ENCODE data around the gene SLC6A18. TPM values are rescaled to one million over a fixed set of nuclear protein-coding genes. Genes with fewer than 3 reads are reported as not detected.
"Not testable (repeated sequence)": the region's sequence is repeated elsewhere in the genome, so short reads cannot be mapped to it uniquely, and the experiment has no call there.

The SLC6A18 gene
- total RNA-seq, 1 donor from 2014 or later, result not detected

GRCh38 chr5:1282131-1282992 lies 57.2 kb downstream of the SLC6A18 start:
- Histone ChIP-seq H3K36me3 (ENCODE audit: control insufficient read depth, insufficient read depth, low read length) (no peaks in the 10 kb centered on the region), H3K27me3 (ENCODE audit: control insufficient read depth, insufficient read depth, low read length) (no peaks in the 10 kb centered on the region), H3K4me3 (ENCODE audit: low read depth, low read length) (no peak overlapping the region)
- no peak for DNase-seq (ENCODE audit: low read depth)
- TF ChIP-seq CTCF (IDR thresholded peaks at IDR 0.05; ENCODE audit: insufficient read depth, low read length, poor library complexity, severe bottlenecking), result no peak

- not testable (repeated sequence) for H3K4me3 ChIP-seq (ENCODE audit: low read depth, low read length); DNase-seq (ENCODE audit: low read depth); H3K36me3 ChIP-seq (ENCODE audit: control insufficient read depth, insufficient read depth, low read length); H3K27me3 ChIP-seq (ENCODE audit: control insufficient read depth, insufficient read depth, low read length)
These were observed 58.0 kb downstream of the SLC6A18 start for GRCh38 chr5:1282993-1283728.

- H3K27me3 ChIP-seq (ENCODE audit: control insufficient read depth, insufficient read depth, low read length); H3K4me3 ChIP-seq (ENCODE audit: low read depth, low read length); H3K36me3 ChIP-seq (ENCODE audit: control insufficient read depth, insufficient read depth, low read length); DNase-seq (ENCODE audit: low read depth): not testable (repeated sequence)
These were observed 58.5 kb downstream of the SLC6A18 start for GRCh38 chr5:1283729-1284041.

- not testable (repeated sequence) for H3K4me3 ChIP-seq (ENCODE audit: low read depth, low read length); H3K36me3 ChIP-seq (ENCODE audit: control insufficient read depth, insufficient read depth, low read length); H3K27me3 ChIP-seq (ENCODE audit: control insufficient read depth, insufficient read depth, low read length); DNase-seq (ENCODE audit: low read depth)
These were observed 59.3 kb downstream of the SLC6A18 start for GRCh38 chr5:1284336-1284970.

- no peak for TF ChIP-seq CTCF (IDR thresholded peaks at IDR 0.05; ENCODE audit: insufficient read depth, low read length, poor library complexity, severe bottlenecking)
- DNase-seq (ENCODE audit: low read depth), result no peak
- no peaks in the 10 kb centered on the region for H3K36me3 ChIP-seq (ENCODE audit: control insufficient read depth, insufficient read depth, low read length)
- H3K27me3 ChIP-seq (ENCODE audit: control insufficient read depth, insufficient read depth, low read length), result no peaks in the 10 kb centered on the region
- no peak overlapping the region for H3K4me3 ChIP-seq (ENCODE audit: low read depth, low read length)
These were observed 60.0 kb downstream of the SLC6A18 start for GRCh38 chr5:1285141-1285540.

GRCh38 chr5:1285883-1286291 lies 60.7 kb downstream of the SLC6A18 start:
- DNase-seq (ENCODE audit: low read depth), result no peak
- Histone ChIP-seq H3K4me3 (ENCODE audit: low read depth, low read length) (no peak overlapping the region), H3K36me3 (ENCODE audit: control insufficient read depth, insufficient read depth, low read length) (no peaks in the 10 kb centered on the region), H3K27me3 (ENCODE audit: control insufficient read depth, insufficient read depth, low read length) (no peaks in the 10 kb centered on the region)
- no peak for TF ChIP-seq CTCF (IDR thresholded peaks at IDR 0.05; ENCODE audit: insufficient read depth, low read length, poor library complexity, severe bottlenecking)

All from kidney epithelial cell (primary cell).